Measurements from ENCODE around the gene GTF3C4.
A peak's percentile ranks its signal among the peaks of the same experiment; 100 is the strongest.

Gene GTF3C4

GRCh38 chr9:132648283-132648682 is 22.0 kb upstream of the GTF3C4 start:
- no peak for DNase-seq

- DNase-seq: no peak
These were observed 21.6 kb upstream of the GTF3C4 start for GRCh38 chr9:132648685-132649084.

GRCh38 chr9:132651259-132651658 is 19.0 kb upstream of the GTF3C4 start:
- no peak for DNase-seq

GRCh38 chr9:132656299-132656698 is 14.0 kb upstream of the GTF3C4 start:
- no peak for DNase-seq

GRCh38 chr9:132662152-132662945 is 7.9 kb upstream of the GTF3C4 start:
- no peak for DNase-seq

GRCh38 chr9:132663117-132663516 is 7.1 kb upstream of the GTF3C4 start:
- no peak for DNase-seq

GRCh38 chr9:132663851-132664250 is 6.4 kb upstream of the GTF3C4 start:
- no peak for DNase-seq

GRCh38 chr9:132669319-132669697 is 956 bp upstream of the GTF3C4 start:
- DNase-seq: peak; percentile 85

- DNase-seq: peak; percentile 89
These were observed 387 bp upstream of the GTF3C4 start, which contains the start of gene DDX31 for GRCh38 chr9:132669698-132670456. Gene DDX31, minus strand, starts transcription at chr9:132669983. Its CDS starts 49 bp downstream, at chr9:132669934.

GRCh38 chr9:132671620-132672412 is 1.6 kb downstream of the GTF3C4 start:
- DNase-seq: no peak

- DNase-seq: no peak
These were observed 2.1 kb downstream of the GTF3C4 start for GRCh38 chr9:132672413-132672690.

GRCh38 chr9:132673355-132673754 is 3.1 kb downstream of the GTF3C4 start:
- DNase-seq: no peak

- no peak for DNase-seq
These were observed 4.2 kb downstream of the GTF3C4 start for GRCh38 chr9:132674485-132674884.

- no peak for DNase-seq
These were observed 7.7 kb downstream of the GTF3C4 start for GRCh38 chr9:132677976-132678375.

- DNase-seq: no peak
These were observed 9.8 kb downstream of the GTF3C4 start for GRCh38 chr9:132679946-132680625.

- no peak for DNase-seq
These were observed 11.3 kb downstream of the GTF3C4 start for GRCh38 chr9:132681561-132681960.

- no peak for DNase-seq
These were observed 13.6 kb downstream of the GTF3C4 start for GRCh38 chr9:132683873-132684272.

- no peak for DNase-seq
These were observed 20.4 kb downstream of the GTF3C4 start for GRCh38 chr9:132690696-132691095.

GRCh38 chr9:132694144-132694543 is 23.9 kb downstream of the GTF3C4 start:
- no peak for DNase-seq

- no peak for DNase-seq
These were observed 27.0 kb downstream of the GTF3C4 start for GRCh38 chr9:132697230-132697629.

GRCh38 chr9:132698989-132699388 is 28.7 kb downstream of the GTF3C4 start:
- DNase-seq: no peak

- DNase-seq: peak; percentile 26
These were observed 29.7 kb downstream of the GTF3C4 start for GRCh38 chr9:132699956-132700355.

- DNase-seq: no peak
These were observed 32.0 kb downstream of the GTF3C4 start for GRCh38 chr9:132702254-132702653.
